GM12892 (cell line): Measurements from ENCODE around the gene PPP4R2.

Source experiments
- POLR2A ChIP-seq: IDR thresholded peaks from 2 replicates; pipeline ENCODE4 v1.6.1; 2011; ENCODE audit warnings: low read depth, low read length, control low read depth
- POLR2AphosphoS5 ChIP-seq: IDR thresholded peaks from 2 replicates; pipeline ENCODE4 v1.6.1; 2011; ENCODE audit warnings: low read depth, low read length, control low read depth

DNA sequence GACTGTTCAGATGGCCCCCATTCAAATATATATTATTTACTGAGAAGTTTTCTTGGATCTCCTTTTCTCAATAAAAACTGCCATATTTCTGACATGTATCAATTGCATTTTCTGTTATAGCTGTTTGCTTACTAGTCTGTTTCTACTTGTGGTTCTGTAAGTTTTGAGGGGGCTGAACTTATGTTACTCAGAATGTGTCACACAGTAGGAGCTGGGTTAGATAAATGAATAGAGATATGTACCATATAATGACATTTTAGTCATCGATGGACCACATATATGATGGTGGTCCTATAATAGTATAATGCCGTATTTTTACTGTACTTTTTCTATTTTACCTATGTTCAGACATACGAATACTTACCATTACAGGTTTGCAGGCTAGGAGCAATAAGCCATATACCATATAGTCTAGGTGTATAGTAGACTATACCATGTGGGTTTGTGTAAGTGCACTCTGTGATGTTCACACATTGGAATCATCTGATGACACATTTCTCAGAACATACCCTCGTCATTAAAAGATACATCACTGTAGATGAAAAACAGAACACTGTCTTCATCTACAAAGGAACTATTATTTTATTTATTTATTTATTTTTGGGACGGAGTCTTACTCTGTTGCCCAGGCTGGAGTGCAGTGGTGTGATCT lies 22.3 kb downstream of the PPP4R2 start:
- TF ChIP-seq POLR2A: no peak
- no peak for TF ChIP-seq POLR2AphosphoS5
